PC-3 (cell line): Measurements from ENCODE around the gene LBHD1. TPM values are rescaled to one million over a fixed set of nuclear protein-coding genes. Genes with fewer than 3 reads are reported as not detected.

ENCODE experiments used
- ATAC-seq: fragments of 200-7000 bp; cut with Tn5 transposase; 2 replicates; pipeline ENCODE4 v1.9.1; 2020; ENCODE audit warnings: mild to moderate bottlenecking, moderate library complexity
- BruUV-seq: library from RNA; stranded (reverse); fragments of 400-500 nt; replicated peaks from 2 replicates; lab custom pipeline; 2021; lab: Mats Ljungman, UMichigan
- CTCF ChIA-PET: fragments of 300-600 bp; sonication (Branson Sonifier 250); formaldehyde crosslinking; loops from one replicate; lab custom pipeline; 2022; ENCODE audit warnings: antibody characterized with exemption; lab: Charles Lee
- POLR2A ChIA-PET: fragments of 300-600 bp; sonication (Branson Sonifier 250); formaldehyde crosslinking; loops from one replicate; lab custom pipeline; 2022; ENCODE audit warnings: antibody characterized with exemption; ENCODE audit not compliant: unreplicated experiment; lab: Charles Lee
- DNase-seq: peaks from one replicate; pipeline ENCODE4 v3.0.0-alpha.2; 2015
- H2AFZ ChIP-seq: fragments of 300-600 bp; sonication (generic); 2 replicates; pipeline ENCODE4 v1.6.0; 2016; ENCODE audit warnings: antibody characterized with exemption, low read length
- H3F3A ChIP-seq: fragments of 300-600 bp; sonication (generic); one replicate; pipeline ENCODE4 v1.6.0; 2017; ENCODE audit warnings: antibody characterized with exemption, low read length, control low read depth, mild to moderate bottlenecking; ENCODE audit not compliant: unreplicated experiment
- H3K27ac ChIP-seq: fragments of 300-600 bp; sonication (generic); 2 replicates; pipeline ENCODE4 v1.5.1; 2016; ENCODE audit warnings: mild to moderate bottlenecking, low read length
- H3K27me3 ChIP-seq: fragments of 300-600 bp; sonication (generic); 2 replicates; pipeline ENCODE4 v1.6.1; 2016; ENCODE audit warnings: low read length, mixed read lengths
- H3K36me3 ChIP-seq: fragments of 300-600 bp; sonication (generic); 2 replicates; pipeline ENCODE4 v1.6.1; 2016; ENCODE audit warnings: low read depth, mixed run types, low read length, mixed read lengths
- H3K4me1 ChIP-seq: fragments of 300-600 bp; sonication (generic); 2 replicates; pipeline ENCODE4 v1.5.1; 2016; ENCODE audit warnings: low read length; ENCODE audit not compliant: insufficient read depth
- H3K4me2 ChIP-seq: fragments of 300-600 bp; sonication (generic); 2 replicates; pipeline ENCODE4 v1.6.0; 2016; ENCODE audit warnings: low read length
- H3K4me3 ChIP-seq: fragments of 300-600 bp; sonication (generic); 2 replicates; pipeline ENCODE4 v1.5.1; 2016; ENCODE audit warnings: mild to moderate bottlenecking, low read length, mixed read lengths
- H3K79me2 ChIP-seq: fragments of 300-600 bp; sonication (generic); 2 replicates; pipeline ENCODE4 v1.6.1; 2017; ENCODE audit warnings: low read length, mixed read lengths
- H3K9ac ChIP-seq: fragments of 300-600 bp; sonication (generic); 2 replicates; pipeline ENCODE4 v1.6.0; 2016; ENCODE audit warnings: mild to moderate bottlenecking, low read length
- H3K9me2 ChIP-seq: fragments of 300-600 bp; sonication (generic); replicated peaks from 2 replicates; pipeline ENCODE4 v1.6.1; 2016; ENCODE audit warnings: mixed run types, low read length, mixed read lengths
- H3K9me3 ChIP-seq: fragments of 300-600 bp; sonication (generic); 2 replicates; pipeline ENCODE4 v1.6.1; 2016; ENCODE audit warnings: low read length, mixed read lengths
- H4K20me1 ChIP-seq: fragments of 300-600 bp; sonication (generic); 2 replicates; pipeline ENCODE4 v1.6.1; 2016; ENCODE audit warnings: low read length, mixed read lengths
- EZH2 ChIP-seq: fragments of 300-600 bp; sonication (generic); IDR thresholded peaks from one replicate; pipeline ENCODE4 v1.6.1; 2017; ENCODE audit warnings: antibody characterized with exemption, mild to moderate bottlenecking, low read length; ENCODE audit not compliant: unreplicated experiment
- EZH2phosphoT487 ChIP-seq: fragments of 300-600 bp; sonication (generic); IDR thresholded peaks from 2 replicates; pipeline ENCODE4 v1.6.1; 2018; ENCODE audit warnings: mild to moderate bottlenecking, antibody characterized with exemption, low read length, borderline replicate concordance
- intact Hi-C: fragments of 100-400 bp; cut with micrococcal nuclease; formaldehyde crosslinking; loops from 2 replicates; pipeline ENCODE4 v1.9.0; 2023
- total RNA-seq: library from RNA; depleted of rRNA; stranded (reverse); fragments of >200 nt; gene quantifications from 2 replicates; pipeline ENCODE4 v1.2.3, GENCODE V29; 2014
- TF ChIP-seq, protein P1 (sequence below): fragments of 300-600 bp; sonication (generic); conservative IDR thresholded peaks from 2 replicates; pipeline ENCODE4 v1.5.1; 2017; ENCODE audit warnings: antibody characterized with exemption, low read depth, mild to moderate bottlenecking, low read length

Gene LBHD1
- total RNA-seq, 1 experiment from 2014 or later: 9.7 TPM

DNA sequence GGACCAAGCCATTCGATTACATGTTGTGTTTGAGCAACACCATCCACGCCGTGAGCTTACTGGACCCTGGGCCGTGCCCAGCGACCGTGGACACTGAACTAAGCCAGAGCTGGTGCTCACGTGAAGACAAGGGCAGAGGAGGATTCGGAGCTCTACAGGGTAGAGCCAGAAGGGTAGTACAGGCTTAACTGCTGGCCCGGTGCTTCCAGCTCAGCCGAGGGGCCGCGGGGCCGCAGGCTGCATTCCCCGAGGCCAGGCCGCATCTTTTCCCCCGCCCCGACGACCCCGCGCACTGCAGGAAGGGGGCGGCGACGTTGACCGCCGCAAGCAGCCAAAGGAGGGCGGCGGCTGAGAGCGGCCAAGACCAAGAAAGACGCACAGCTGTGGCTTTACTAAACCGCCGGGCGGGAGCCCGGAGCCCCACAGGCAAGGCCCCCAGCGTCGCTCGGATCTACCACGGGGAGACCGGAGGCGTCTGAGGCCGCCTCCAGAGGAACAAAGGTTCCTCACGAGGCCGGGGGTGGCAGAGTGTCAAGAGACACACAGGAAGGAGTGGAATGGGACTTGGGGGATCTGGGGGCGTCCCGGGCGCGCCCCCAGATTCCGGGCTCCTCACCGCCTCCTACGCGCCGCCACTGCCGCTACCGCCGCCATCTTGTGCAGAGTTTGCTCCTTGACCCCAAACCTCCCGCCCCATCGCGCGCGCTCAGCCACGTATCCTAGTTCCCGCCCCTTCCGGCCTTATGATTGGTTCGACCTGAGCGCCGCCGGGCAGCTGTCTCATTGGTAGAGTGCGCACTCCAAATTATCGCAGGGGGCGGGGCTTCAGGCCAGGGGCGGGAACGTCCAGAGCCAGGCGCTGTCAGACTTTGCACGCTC, 25.9 kb downstream of the LBHD1 start, which contains the start of gene GANAB:
Gene GANAB, minus strand, starts transcription at position 668 of the 879 bp plus-strand sequence. Its CDS starts 14 bp downstream, at position 654.
- no peaks in the 10 kb centered on the region for H3K9me2 ChIP-seq
- H3K79me2 ChIP-seq: peaks cover 59% of the 10 kb centered on the region
- H3K9ac ChIP-seq: peak within 1 kb of the TSS; percentile 95
- no peaks in the 10 kb centered on the region for H4K20me1 ChIP-seq
- peak within 1 kb of the TSS; percentile 64 for H3K27ac ChIP-seq
- TSS peak; percentile 50 for BruUV-seq
- no peaks in the 10 kb centered on the region for H3K27me3 ChIP-seq
- TF ChIP-seq EZH2: no peak
- TF ChIP-seq, protein P1, sequence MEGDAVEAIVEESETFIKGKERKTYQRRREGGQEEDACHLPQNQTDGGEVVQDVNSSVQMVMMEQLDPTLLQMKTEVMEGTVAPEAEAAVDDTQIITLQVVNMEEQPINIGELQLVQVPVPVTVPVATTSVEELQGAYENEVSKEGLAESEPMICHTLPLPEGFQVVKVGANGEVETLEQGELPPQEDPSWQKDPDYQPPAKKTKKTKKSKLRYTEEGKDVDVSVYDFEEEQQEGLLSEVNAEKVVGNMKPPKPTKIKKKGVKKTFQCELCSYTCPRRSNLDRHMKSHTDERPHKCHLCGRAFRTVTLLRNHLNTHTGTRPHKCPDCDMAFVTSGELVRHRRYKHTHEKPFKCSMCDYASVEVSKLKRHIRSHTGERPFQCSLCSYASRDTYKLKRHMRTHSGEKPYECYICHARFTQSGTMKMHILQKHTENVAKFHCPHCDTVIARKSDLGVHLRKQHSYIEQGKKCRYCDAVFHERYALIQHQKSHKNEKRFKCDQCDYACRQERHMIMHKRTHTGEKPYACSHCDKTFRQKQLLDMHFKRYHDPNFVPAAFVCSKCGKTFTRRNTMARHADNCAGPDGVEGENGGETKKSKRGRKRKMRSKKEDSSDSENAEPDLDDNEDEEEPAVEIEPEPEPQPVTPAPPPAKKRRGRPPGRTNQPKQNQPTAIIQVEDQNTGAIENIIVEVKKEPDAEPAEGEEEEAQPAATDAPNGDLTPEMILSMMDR: no peak
- no peak for TF ChIP-seq EZH2phosphoT487
- no peaks in the 10 kb centered on the region for H3F3A ChIP-seq
- H3K36me3 ChIP-seq: peaks cover 30% of the 10 kb centered on the region
- intact Hi-C loops: loop anchor here (5.0 kb wide), 1 partner anchor 34 kb away; the partner anchor contains the start of genes EML3 and ROM1
- ATAC-seq: peak; percentile 98
- H2AFZ ChIP-seq: peak within 1 kb of the TSS; percentile 57
- no peaks in the 10 kb centered on the region for H3K9me3 ChIP-seq
- CTCF ChIA-PET: interaction anchor here (0.7 to 1.0 kb wide), 3 partner anchors 86 to 234 kb away, joined by 4 to 5 read pairs (median 4); partner anchors contain the start of gene SLC3A2
- H3K4me1 ChIP-seq: peaks cover 10% of the 10 kb centered on the region
- peak within 1 kb of the TSS; percentile 95 for H3K4me3 ChIP-seq
- H3K4me2 ChIP-seq: peak within 1 kb of the TSS; percentile 90
- POLR2A ChIA-PET: interaction anchor here (0.6 to 0.7 kb wide), 6 partner anchors 31 to 195 kb away, joined by 3 to 14 read pairs (median 6); partner anchors contain the start of gene TUT1
- DNase-seq: peak; percentile 99

DNA sequence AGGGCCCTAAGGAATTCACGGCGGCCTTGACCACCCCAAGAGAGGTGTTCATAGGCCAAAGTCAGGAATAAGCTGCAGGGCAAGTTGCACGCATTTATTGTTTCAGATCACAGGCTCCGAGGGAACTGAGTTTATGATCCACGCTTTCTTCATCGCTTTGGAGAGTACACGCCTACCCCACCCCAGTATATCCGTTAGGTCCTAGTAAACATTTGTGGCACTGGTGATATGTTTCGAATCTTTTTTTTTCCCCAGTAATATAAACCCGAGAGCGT, 26.5 kb downstream of the LBHD1 start:
- no peak for TF ChIP-seq EZH2phosphoT487
- TF ChIP-seq, protein P1: no peak
- TF ChIP-seq EZH2: no peak
- Histone ChIP-seq H3F3A (no peaks in the 10 kb centered on the region), H3K4me1 (peaks cover 10% of the 10 kb centered on the region), H3K4me2 (peak overlapping the region; percentile 90), H2AFZ (peak overlapping the region; percentile 57), H3K27ac (peak overlapping the region; percentile 64), H3K9me2 (no peaks in the 10 kb centered on the region), H4K20me1 (no peaks in the 10 kb centered on the region), H3K9ac (peak overlapping the region; percentile 95), H3K4me3 (peak overlapping the region; percentile 95), H3K79me2 (peaks cover 59% of the 10 kb centered on the region), H3K9me3 (no peaks in the 10 kb centered on the region), H3K36me3 (peaks cover 30% of the 10 kb centered on the region), H3K27me3 (no peaks in the 10 kb centered on the region)
- ATAC-seq (no peak), DNase-seq (no peak)
- ChIA-PET POLR2A (no interaction called here), CTCF (no interaction called here)
- BruUV-seq: no TSS peak
- intact Hi-C loops: loop anchor here (5.0 kb wide), 1 partner anchor 33 kb away; the partner anchor contains the start of genes EML3 and ROM1
